Renal pelvis (tissue), 4 donors: ENCODE measurements around the gene MGST2. TPM values are rescaled to one million over a fixed set of nuclear protein-coding genes. Genes with fewer than 3 reads are reported as not detected.

Source experiments
- DNase-seq: peaks from one replicate; pipeline ENCODE4 v3.0.0-alpha.2; 2013
- polyA plus RNA-seq, 3 donors: library from polyadenylated mRNA; unstranded; fragments of 120-200 nt; gene quantifications; one replicate each; pipeline ENCODE4 v1.2.1, GENCODE V29; 2013; ENCODE audit not compliant: insufficient read length in 3 of 3

MGST2 gene
- polyA plus RNA-seq, 3 donors, result 56.6 to 59.9 (median 58.0) TPM

DNA sequence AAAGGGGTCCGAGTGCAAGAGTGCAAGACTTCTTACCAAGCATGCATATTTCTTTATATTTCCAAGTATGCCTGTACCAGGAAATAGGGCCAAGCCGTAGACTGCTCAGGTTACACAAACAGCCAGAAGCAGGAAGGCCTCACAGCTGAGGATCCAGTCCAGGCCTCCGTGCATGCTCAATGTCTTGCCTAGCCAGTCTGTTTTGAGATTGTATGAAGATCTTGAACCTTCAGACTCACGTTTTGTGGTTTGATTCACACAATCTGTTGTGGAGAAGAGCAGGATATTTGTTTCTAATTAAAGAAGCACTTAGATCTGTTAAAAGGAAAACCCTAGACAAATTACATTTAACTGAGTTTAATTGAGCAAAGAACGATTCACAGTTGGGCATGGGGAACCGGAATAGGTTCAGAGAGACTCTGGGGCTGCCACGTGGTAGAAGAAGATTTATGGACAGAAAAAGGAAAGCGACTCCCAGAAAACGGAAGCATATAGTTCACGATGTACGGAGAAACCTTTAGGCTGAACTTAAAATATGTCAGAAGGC lies 1.2 kb downstream of the MGST2 start:
- no peak for DNase-seq

DNA sequence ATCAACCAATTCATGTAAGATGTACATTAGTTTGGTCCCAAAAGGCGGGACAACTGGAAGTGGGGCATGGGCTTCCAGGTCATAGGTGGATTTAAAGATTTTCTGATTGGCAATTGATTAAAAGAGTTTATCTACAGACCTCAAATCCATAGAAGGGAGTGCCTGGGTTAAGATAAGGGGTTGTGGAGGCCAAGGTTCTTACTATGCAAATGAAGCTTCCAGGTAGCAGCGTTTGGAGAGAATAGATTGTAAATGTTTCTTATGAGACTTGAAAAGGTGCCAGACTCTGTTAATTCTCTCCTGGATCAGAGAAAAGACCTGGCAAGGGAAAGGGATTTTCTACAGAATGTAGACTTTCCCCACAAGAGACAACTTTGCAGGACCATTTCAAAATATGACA lies 2.4 kb downstream of the MGST2 start:
- no peak for DNase-seq

DNA sequence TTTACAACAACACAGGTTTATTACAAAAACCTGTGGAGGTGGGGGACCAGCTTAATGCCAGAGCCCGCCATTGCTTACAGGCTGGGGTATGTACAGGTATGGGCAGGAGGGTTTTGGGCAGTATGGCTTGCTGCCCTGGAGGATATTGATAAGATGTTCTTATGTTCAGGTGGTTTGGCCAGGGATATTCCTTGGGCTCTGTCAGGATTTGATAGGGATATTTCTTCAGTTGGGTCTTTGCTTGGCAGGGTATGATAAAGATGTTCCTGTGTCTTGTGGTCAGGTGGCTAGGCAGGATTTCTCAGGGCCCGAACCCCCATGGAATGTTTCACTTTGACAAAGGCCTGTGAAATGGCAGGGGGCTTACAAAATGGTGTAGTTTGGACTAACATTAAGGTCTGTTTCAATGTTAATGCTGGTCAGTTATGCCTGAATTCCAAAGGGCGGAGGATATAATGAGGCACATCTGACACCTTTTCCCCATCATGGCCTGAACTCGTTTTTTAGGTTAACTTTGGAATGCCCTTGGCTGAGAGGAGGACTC lies 3.1 kb downstream of the MGST2 start:
- no peak for DNase-seq

DNA sequence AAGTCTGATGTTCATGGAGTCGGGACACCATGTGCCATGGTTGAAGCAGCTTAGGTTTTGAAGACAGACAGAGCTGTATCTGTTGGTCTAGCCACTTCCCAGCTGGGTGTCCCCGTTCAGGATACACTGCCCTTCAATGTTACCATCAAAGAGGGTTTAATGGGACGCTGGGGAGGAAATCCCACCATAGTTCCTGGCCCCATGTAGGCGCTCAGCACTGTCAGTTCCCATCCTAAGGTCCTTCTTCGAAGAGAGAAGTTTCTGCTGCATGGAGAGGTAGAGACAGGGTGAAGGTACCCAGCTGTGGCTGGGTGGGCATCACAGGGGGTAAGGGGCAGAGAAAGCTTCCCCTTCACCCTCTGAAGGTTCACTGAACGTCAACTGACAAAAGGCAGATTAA lies 3.7 kb downstream of the MGST2 start:
- DNase-seq, result no peak

DNA sequence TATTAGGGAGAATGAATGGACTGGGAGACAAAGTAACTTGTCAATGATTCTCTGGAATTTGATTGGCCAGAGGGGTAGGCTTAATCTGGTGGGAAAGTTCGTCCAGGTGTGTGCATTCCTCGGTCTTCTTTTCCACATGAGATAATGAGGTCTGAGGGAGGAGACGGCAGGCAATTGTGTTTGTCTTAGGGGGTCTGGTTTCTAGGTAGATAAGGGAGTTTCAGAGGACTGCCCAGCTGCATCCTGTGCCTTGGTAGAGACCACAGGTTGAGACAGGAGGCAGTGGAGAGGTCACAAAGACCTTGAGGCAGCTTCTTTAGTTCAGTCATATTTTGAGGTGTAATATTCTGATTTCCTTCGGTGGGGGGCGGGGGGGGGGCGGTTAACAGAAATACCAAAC lies 4.3 kb downstream of the MGST2 start:
- DNase-seq, result no peak

DNA sequence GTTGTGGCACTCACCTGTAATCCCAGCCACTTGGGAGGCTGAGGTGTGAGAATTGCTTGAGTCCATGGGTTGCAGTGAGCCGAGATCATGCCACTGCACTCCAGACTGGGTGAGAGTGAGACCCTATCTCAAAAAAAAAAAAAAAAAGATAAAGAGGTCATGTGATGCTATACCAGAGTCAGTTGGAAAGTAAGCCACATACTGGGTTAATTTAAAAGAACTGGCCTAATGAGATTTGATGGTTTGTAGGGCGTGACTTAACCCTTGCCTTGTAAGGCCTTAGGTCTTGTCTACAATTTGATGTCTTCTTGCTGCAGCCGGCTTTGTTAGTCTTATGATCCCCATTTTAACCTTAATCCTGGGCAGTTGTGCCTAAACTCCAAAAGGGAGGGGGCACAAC lies 5.2 kb downstream of the MGST2 start:
- no peak for DNase-seq

DNA sequence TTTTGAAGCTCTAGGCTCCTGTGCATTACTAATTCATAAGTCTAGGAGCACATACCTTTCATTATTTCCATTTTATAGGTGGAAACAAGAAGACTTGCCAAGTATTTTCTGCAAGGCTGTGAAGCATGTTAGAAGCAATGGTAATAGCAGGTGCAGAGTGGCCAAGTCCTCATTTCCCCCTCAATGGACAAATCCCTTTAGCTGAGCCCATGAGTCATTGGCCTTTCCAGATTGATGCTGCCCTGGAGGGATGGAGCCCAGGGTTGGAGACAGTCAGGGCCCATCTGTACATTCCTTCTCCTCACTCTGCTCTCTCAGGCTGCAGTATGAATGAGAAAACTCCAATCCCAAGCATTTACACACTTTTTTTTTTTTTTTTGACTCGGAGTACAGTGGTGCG lies 6.6 kb downstream of the MGST2 start:
- no peak for DNase-seq

DNA sequence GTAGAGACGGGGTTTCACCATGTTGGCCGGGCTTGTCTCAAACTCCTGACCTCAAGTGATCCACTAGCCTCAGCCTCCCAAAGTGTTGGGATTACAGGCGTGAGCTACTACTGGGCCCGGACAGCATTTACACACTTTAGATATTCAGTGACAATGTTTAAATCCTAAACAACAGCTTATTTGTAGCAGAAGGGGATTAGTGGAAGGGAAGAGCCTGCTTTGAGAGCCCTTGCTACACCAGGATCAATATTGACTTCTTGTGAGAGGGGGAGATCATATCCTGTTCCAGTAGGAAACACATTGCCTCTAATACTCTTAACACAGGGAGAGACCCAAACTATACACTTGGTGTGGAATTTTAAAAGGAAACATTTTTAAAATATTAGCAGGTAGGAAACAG lies 7.1 kb downstream of the MGST2 start:
- DNase-seq, result no peak

DNA sequence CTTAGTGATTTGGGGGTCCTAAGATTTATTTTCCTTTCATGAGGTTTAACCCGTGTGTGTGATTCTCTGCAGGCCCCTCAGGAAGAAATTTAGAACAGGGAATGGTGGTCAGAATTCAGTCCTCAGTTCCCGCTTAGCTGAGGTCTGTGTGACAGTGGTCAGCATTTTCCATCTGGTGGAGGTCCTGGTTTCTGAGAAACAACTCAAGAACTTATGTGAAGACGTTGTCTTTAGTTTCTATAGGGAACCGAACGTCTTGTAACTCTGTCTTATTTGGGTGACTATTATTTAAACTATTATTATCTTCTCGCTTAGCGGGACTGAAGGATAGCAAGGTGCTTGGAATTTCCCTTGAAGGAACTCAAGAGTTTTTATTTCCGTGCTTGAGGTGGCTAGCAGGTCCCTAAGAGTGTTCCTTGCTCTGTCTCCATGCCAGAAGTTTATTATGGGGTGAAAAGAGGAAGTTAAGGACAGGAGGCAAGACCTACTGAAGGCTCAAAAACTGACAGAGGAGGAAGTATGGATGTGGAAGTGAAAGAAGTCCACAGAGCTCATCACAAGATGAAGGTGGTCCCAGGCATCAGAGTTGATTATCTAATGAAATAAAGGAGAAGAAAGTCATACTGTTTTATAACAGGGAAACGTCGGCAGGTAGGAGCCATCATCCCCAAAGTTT lies 9.4 kb downstream of the MGST2 start:
- DNase-seq, result no peak

DNA sequence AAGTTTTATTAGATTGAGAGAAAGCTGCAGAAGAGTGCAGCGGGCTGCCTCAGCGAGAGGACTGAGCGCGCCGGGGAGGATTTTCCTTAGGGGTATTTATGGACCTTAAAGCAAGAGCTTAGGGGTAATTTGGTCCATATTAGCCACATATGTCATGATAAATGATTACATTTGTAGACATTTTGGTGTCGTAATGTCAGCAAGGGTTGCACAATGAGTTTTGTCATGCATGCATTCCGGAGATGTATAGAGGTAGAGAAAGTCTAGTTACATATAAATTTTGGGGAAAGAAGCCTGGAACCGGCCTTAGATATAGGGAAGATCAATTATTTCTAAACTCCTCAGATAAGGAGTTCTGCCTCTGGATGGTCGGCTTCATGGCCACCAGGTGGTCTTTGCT lies 10.0 kb downstream of the MGST2 start:
- DNase-seq, result no peak

DNA sequence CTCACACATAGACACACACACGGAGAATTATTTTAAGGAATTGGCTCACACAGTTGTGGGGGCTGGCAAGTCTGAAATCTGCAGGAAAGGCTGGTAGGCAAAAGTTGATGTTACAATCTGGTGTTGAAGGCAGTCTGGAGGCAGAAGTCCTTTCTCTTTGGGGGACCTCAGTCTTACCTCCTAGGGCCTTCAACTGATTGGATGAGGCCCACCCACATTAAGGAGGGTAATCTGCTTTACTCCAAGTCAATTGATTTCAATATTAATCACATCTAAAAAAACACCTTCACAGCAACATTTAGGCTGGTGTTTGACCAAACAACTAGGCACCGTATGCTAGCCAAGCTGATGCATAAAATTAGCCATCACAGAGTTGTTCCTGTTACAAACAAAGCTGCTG lies 10.7 kb downstream of the MGST2 start:
- DNase-seq, result no peak

DNA sequence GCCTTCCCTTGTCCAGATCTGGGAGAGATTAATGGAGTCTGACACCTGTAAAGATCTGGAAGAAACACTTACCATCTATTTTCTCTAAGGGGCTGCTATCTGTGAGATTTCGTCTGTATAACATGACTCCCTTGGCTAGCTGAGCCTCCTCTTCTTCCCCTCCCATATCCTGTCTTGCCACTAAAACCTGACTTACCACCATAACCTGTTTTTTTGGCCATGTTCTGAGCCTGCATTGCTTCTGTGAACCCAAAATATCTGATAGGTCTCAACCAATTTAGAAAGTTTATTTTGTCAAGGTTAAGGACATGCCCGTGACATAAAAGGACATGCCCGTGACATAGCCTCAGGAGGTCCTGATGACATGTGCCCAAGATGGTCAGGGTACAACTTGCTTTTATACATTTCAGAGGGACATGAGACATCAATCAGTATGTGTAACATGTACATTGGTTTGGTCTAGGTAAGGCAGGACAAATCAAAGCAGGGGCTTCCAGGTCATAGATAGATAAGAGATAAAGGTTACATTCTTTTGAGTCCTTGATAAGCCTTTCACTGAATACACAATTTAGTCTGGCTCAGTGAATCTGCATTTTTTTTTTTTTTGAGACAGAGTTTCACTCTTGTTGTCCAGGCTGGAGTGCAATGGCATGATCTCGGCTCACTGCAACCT lies 11.4 kb downstream of the MGST2 start:
- DNase-seq, result no peak

DNA sequence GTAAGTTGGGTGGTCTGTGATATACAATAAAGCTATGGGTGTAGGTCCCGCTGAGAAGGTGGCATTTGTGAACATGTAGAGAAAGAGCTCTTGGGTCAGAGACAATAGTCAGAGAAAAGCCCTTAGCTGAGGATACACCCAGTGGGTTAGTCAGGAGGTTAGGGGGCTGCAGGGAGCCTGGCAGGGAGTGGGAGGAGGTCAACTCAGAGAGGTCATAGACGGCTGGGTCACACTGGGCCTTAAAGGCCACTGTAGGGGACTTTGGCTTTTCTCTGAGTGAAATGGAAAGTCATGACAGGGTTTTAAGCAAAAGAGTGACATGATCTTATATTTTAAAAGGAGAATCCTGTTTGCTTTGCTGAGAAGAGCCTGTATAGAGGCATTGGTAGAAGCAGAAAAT lies 16.7 kb downstream of the MGST2 start:
- DNase-seq, result no peak

DNA sequence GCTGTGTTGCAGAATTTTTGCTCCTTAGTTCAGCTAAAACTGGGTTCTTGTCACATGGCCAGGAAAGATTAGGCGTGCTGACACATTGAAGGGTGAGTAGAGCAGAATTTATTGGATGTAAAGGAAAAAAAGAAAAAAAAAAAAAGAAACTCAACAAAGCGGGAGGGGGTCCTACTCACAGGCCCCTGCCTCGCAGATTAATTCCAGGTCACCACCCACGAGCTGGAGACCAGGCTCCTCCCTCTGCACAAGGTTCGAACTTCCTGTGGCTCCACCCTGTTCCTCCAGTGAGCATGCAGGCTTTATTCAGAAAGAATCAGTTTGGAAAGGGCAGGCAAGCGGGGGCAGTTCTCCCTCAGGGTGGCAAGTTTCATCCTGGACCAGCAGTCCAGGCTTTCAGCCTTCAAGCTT lies 17.1 kb downstream of the MGST2 start:
- DNase-seq, result peak; percentile 14

DNA sequence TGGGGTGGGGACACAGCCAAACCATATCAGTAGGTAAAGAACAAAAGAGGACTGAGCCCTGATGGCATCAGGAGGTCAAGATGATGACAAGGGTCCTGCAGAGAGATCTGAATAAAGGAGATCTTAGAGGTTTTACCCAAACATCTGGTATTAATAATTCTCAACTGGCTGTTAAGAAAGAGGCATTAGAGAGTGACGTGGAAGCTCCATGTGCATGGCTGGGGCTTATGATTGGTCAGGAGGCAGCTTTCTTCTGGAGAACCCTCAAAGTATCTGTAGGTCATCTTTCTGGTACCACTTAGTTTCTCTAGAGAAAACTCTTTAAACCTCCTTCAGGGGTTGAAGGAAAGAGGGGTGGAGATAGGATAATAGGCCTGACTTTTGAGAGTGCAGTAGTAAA lies 18.7 kb downstream of the MGST2 start:
- no peak for DNase-seq

DNA sequence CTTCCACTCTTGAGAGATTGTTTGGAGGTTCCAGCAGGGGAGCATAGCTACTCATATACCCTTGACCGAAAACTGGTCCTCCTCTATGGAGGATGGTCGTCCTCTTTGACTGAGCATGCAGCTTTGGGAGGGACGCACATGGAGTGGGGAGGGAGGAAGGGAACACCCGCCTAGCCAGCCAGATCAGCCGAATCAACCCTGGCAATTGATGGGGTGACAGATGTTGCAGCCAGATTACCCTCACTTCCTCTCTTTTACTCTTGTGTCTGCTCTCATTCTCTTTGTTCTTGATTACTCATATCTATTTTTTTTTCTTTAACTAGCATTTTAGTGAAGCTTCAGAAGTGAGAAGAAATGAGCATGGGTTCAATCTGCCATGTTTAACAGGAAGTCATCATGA lies 19.6 kb downstream of the MGST2 start:
- DNase-seq, result no peak

DNA sequence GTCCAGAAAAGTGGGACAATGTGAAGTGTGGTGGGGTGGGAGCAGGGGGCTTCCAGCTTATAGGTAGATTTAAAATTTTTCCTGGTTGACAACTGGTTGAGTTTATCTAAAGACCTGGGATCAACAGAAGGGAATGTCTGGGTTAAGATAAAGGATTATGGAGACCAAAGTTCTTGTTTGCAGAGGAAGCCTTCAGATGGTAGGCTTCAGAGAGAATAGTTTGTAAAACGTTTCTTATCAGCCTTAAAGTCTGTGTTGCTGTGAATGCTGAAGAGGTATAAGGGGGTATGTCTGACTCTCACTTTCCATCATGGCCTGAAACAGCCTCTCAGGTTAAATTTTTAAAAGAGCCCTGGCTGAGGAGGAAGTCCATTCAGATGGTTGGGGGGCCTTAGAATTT lies 20.5 kb downstream of the MGST2 start:
- DNase-seq, result no peak

DNA sequence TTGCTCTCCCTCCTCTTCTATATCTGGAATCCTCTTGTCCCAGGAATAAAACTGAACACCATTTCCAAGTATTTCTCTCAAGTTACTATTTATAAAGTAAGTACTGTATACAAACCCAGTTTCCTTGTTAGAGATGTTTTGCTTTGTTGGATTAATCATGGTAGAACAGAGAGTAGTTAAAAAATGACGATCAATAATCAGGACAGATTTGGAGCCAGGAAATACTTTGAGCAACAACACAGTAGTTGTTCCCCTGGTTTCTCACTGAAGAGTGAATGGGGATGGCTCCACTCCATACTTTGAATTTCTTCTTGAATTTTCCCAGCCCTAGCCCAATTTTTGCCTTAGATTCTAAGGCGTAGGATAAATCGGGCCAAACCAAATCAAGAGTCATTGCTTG lies 21.4 kb downstream of the MGST2 start:
- DNase-seq, result no peak

DNA sequence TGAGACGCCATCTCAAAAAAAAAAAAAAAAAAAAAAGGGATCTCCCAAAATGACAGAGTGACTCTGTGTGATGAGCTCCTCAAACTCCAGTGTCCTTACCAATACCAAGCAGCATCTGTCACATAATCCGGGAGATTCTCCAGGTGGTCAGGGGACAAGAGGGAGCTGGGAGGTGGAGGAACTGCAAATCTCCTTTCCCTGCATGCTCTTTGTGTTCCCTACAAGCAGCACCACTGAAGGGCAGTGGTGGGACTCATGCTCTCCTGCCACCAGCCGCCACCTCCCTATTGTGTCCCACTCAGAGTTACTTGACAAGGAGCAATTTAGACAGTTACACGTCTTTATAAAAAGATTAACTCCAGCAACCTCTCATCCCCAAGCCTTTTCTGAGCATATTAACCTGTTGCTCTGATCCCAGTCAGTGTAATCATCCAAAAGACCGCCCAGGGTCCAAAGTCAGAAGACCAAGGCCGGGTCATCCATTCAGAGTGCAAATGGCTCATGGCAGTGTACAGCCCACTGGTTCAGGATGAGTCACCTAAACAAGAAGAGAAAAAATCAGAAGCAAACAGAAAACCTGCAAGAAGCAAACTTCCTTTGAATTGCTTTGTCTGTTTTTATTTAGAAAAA lies 23.6 kb downstream of the MGST2 start:
- DNase-seq, result peak; percentile 15

DNA sequence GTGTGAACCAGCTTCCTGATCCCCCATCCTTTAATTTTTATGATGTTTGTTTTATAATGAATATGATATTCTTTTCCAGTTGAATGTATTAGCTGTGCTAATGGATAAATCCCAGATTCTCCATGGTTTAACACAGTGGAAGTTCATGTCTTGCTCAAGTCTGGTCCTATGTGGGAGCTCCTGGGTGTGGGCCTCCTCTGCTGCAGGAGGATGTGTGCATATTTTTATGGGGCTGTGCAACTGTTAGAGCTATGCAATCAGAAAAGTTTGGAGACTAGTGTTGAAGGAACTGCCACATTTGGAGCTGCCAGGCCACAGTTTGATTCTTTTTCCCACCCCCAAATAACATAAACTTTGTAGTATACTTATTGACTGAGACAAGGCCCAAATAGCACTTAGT lies 24.8 kb downstream of the MGST2 start:
- no peak for DNase-seq

DNA sequence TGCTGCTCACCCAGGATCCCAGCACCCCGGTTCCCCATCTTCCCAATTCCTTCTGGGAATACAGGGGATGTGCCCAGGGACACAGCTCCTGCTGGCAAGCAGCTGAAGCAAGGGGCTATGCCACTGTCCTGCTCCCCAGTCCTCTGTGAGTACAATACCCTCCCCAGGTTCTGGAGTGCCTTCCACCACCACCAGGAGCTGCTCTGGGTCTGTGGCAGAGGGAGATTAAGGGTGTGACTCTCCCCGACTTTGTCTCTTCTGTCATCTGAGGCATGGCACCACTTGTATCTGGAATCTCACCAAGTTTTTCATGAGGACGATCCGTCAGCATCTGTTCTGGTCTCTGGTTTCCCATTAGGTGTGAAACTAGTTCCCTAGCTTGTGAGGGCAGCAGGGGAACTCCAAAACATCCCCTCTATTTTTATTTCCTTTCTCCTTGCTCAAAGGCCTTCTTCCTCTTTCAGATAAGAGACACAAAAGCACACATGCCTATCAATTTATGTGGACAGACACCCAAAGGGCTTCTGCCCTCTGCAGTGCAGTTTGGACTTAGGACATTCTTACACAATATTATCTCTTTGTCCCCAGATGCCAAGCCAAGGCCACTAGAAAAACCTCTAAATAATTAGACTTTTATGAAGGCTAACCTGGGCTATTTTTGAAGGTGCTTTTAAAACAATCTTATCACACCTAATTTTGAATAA lies 26.8 kb downstream of the MGST2 start:
- DNase-seq, result no peak

DNA sequence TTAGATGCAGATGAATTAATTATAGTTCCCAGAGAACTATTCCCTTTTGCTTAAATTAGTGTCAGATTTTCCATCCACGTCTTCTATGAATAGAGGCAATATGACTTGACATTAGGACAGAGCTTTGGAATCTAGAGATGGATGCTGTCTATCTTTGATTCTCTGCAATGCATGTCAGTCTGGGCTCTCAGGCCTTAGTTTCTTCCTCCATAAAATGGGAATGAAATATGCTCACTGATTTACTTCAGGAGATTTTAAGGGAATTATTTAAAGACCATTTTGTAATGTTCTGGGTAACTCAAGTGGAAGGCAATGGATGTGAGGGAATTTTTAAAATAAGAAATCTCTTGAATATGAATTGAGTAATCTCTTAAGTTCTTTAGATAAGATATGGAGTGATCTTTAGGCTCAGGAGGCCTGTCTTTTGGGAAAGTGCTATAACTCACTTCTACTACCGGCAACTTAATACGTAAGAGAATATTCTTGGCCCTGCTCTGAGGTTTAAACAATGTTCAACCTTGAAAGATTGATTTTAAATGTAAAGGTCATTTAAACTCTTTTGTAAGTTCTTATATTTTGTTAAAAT lies 29.0 kb downstream of the MGST2 start:
- DNase-seq, result no peak
